HepG2 (cell line): Measurements from ENCODE around the gene MFRP. TPM values are rescaled to one million over a fixed set of nuclear protein-coding genes. Genes with fewer than 3 reads are reported as not detected.
A peak's percentile ranks its signal among the peaks of the same experiment; 100 is the strongest.

Experiments
- HDAC1 ChIP-seq: sonication (generic); formaldehyde crosslinking; IDR thresholded peaks from 2 replicates; pipeline ENCODE4 v1.5.1; 2020; ENCODE audit warnings: mild to moderate bottlenecking, missing genetic modification reagents
- MED13 ChIP-seq: sonication (generic); formaldehyde crosslinking; IDR thresholded peaks from 2 replicates; pipeline ENCODE4 v1.5.0; 2020; ENCODE audit warnings: missing genetic modification reagents
- TOE1 ChIP-seq: sonication (generic); formaldehyde crosslinking; IDR thresholded peaks from 2 replicates; pipeline ENCODE4 v1.4.0; 2020; ENCODE audit warnings: mild to moderate bottlenecking, missing genetic modification reagents
- ZKSCAN8 ChIP-seq: IDR thresholded peaks from 2 replicates; pipeline ENCODE4 v1.6.1; 2016; ENCODE audit warnings: borderline replicate concordance, missing genetic modification reagents, missing compliant biosample characterization
- ZNF256 ChIP-seq: sonication (generic); formaldehyde crosslinking; conservative IDR thresholded peaks from 2 replicates; pipeline ENCODE4 v1.4.0; 2020; ENCODE audit warnings: missing genetic modification reagents
- ZNF878 ChIP-seq: sonication (generic); formaldehyde crosslinking; IDR thresholded peaks from 2 replicates; pipeline ENCODE4 v1.8.1; 2023; ENCODE audit warnings: mild to moderate bottlenecking, missing genetic modification reagents, moderate library complexity
- polyA plus RNA-seq, 8 experiments: library from polyadenylated mRNA; depleted of rRNA in 3 of 8; stranded (reverse) in 7 of 8; unstranded in 1 of 8; fragments of >200 nt; fragmentation: Illumina TruSeq in 4 of 8; extraction: Trizol in 4 of 8; gene quantifications; 2 replicates each; pipeline versions ENCODE4 v1.2.1 to v1.2.3, GENCODE V29; 2011 to 2016; ENCODE audit warnings: low read depth in 4 of 8, missing spikeins in 1 of 8, mixed read lengths in 1 of 8; ENCODE audit not compliant: insufficient read depth in 1 of 8
- total RNA-seq, 5 experiments: library from RNA; depleted of rRNA; stranded (reverse); fragments of >200 nt; fragmentation: Illumina TruSeq; extraction: Trizol; gene quantifications; 2 replicates each; pipeline ENCODE4 v1.2.3, GENCODE V29; 2016; ENCODE audit warnings: low read depth in 1 of 5
- TF ChIP-seq, protein P1 (sequence below): sonication (generic); formaldehyde crosslinking; IDR thresholded peaks from 2 replicates; pipeline ENCODE4 v1.4.0; 2020; ENCODE audit warnings: mild to moderate bottlenecking, missing genetic modification reagents
- TF ChIP-seq, protein P2 (sequence below): sonication (generic); formaldehyde crosslinking; IDR thresholded peaks from 2 replicates; pipeline ENCODE4 v1.5.0; 2020; ENCODE audit warnings: missing genetic modification reagents, mild to moderate bottlenecking, borderline replicate concordance
- TF ChIP-seq, protein P3 (sequence below): sonication (generic); formaldehyde crosslinking; IDR thresholded peaks from 2 replicates; pipeline ENCODE4 v1.5.0; 2020; ENCODE audit warnings: mild to moderate bottlenecking, missing genetic modification reagents, borderline replicate concordance

The MFRP gene
- total and polyA plus RNA-seq, 2 of the 13 experiments (the other 11 are each of a cell fraction or from before 2014, with no cell fraction given): not detected

DNA sequence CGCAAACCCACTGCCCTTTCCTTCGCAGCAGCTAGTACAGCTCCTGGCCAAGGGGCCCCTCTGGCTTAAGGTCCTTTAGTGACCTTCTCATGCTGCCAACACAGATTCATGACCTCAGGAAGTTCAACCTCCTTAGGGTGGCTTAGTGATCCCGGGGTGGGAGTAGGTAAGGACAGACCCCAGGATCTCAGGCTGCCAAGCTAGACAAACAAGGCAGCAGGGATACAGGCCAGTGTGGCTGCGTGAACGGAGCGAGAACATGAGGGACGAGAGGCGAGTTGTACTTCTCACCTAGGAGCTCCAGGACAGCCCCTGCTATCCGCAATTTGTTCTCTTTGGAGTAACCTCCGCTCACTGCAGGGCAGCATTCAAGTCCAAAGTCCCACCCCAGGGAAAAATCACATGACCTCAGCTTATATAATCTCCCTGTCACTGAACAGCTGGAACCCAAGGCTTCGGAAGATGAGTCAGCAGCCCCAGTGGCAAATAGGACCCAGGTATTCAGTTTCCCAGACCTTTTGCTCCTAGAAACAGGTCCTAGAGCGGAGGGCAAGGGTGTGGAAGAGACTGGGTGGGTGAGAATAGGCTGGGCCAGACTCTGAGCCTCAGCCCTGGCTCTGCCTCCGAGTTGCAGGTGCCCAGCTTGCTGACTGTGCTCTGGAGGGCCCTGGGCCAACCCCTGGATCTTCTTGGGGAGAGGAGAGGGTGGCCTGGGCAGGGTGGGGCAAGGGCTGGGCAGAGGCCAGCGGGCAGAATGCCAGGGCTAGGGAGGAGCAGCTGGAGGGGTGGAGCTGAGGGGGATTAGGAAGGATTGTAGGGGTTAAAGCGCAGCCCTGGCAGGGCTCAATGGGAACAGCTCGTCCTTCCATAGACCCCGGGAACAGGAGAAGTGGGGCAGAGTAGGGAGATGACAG lies 21.9 kb upstream of the MFRP start (continued):
- TF ChIP-seq, protein P1, sequence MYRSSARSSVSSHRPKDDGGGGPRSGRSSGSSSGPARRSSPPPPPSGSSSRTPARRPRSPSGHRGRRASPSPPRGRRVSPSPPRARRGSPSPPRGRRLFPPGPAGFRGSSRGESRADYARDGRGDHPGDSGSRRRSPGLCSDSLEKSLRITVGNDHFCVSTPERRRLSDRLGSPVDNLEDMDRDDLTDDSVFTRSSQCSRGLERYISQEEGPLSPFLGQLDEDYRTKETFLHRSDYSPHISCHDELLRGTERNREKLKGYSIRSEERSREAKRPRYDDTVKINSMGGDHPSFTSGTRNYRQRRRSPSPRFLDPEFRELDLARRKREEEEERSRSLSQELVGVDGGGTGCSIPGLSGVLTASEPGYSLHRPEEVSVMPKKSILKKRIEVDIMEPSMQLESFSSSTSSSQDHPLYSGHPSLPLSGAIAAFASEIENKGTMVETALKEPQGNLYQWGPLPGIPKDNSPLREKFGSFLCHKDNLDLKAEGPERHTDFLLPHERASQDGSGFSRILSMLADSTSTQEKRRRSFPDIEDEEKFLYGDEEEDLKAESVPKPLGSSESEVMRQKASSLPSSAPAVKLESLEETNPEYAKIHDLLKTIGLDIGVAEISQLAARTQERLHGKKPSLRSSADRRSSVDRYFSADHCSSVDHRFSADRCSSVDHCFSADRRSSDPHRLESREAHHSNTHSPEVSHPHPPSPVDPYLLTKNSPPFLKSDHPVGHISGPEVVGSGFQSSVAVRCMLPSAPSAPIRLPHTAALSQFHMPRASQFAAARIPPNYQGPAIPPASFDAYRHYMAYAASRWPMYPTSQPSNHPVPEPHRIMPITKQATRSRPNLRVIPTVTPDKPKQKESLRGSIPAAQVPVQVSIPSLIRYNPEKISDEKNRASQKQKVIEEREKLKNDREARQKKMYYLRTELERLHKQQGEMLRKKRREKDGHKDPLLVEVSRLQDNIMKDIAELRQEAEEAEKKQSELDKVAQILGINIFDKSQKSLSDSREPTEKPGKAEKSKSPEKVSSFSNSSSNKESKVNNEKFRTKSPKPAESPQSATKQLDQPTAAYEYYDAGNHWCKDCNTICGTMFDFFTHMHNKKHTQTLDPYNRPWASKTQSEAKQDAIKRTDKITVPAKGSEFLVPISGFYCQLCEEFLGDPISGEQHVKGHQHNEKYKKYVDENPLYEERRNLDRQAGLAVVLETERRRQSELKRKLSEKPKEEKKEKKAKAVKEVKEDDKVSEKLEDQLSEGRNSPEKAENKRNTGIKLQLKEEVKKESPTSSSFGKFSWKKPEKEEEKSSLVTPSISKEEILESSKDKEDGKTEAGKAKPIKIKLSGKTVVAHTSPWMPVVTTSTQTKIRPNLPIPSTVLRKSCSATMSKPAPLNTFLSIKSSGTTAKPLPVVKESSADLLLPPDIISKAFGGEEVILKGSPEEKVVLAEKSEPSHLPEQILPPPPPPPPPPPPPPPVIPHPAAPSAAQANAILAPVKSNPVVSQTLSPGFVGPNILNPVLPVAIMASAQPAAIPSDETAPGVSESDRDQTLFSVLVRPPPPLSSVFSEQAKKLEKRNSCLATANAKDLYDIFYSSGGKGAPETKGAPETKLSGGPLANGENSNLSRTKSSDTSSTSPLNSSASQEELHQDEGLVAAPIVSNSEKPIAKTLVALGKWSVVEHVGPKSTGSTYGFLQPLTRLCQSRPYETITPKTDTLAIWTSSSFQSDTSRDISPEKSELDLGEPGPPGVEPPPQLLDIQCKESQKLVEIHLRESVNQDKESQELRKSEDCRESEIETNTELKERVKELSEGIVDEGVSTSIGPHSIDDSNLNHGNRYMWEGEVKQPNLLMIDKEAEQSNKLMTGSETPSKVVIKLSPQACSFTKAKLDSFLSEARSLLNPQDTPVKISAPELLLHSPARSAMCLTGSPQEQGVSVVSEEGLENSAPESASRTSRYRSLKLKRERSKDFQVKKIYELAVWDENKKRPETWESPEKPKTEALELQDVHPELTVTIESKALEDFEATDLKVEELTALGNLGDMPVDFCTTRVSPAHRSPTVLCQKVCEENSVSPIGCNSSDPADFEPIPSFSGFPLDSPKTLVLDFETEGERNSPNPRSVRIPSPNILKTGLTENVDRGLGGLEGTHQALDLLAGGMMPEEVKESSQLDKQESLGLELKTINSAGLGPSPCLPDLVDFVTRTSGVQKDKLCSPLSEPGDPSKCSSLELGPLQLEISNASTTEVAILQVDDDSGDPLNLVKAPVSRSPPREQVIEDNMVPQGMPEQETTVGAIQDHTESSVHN (CRISPR knock-in tag): peak; percentile 86; the same call in 1 of the 2 replicates
- TF ChIP-seq ZKSCAN8 (CRISPR knock-in tag): peak; percentile 87
- peak; percentile 84; the same call in 1 of the 2 replicates for TF ChIP-seq TOE1 (CRISPR knock-in tag)
- TF ChIP-seq, protein P2, sequence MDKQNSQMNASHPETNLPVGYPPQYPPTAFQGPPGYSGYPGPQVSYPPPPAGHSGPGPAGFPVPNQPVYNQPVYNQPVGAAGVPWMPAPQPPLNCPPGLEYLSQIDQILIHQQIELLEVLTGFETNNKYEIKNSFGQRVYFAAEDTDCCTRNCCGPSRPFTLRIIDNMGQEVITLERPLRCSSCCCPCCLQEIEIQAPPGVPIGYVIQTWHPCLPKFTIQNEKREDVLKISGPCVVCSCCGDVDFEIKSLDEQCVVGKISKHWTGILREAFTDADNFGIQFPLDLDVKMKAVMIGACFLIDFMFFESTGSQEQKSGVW: no peak
- TF ChIP-seq HDAC1: peak; percentile 93
- peak; percentile 80; the same call in 1 of the 2 replicates for TF ChIP-seq ZNF878 (CRISPR knock-in tag)
- TF ChIP-seq MED13: peak; percentile 69; the same call in 1 of the 2 replicates
- TF ChIP-seq ZNF256 (CRISPR knock-in tag): no peak
- TF ChIP-seq, protein P3, sequence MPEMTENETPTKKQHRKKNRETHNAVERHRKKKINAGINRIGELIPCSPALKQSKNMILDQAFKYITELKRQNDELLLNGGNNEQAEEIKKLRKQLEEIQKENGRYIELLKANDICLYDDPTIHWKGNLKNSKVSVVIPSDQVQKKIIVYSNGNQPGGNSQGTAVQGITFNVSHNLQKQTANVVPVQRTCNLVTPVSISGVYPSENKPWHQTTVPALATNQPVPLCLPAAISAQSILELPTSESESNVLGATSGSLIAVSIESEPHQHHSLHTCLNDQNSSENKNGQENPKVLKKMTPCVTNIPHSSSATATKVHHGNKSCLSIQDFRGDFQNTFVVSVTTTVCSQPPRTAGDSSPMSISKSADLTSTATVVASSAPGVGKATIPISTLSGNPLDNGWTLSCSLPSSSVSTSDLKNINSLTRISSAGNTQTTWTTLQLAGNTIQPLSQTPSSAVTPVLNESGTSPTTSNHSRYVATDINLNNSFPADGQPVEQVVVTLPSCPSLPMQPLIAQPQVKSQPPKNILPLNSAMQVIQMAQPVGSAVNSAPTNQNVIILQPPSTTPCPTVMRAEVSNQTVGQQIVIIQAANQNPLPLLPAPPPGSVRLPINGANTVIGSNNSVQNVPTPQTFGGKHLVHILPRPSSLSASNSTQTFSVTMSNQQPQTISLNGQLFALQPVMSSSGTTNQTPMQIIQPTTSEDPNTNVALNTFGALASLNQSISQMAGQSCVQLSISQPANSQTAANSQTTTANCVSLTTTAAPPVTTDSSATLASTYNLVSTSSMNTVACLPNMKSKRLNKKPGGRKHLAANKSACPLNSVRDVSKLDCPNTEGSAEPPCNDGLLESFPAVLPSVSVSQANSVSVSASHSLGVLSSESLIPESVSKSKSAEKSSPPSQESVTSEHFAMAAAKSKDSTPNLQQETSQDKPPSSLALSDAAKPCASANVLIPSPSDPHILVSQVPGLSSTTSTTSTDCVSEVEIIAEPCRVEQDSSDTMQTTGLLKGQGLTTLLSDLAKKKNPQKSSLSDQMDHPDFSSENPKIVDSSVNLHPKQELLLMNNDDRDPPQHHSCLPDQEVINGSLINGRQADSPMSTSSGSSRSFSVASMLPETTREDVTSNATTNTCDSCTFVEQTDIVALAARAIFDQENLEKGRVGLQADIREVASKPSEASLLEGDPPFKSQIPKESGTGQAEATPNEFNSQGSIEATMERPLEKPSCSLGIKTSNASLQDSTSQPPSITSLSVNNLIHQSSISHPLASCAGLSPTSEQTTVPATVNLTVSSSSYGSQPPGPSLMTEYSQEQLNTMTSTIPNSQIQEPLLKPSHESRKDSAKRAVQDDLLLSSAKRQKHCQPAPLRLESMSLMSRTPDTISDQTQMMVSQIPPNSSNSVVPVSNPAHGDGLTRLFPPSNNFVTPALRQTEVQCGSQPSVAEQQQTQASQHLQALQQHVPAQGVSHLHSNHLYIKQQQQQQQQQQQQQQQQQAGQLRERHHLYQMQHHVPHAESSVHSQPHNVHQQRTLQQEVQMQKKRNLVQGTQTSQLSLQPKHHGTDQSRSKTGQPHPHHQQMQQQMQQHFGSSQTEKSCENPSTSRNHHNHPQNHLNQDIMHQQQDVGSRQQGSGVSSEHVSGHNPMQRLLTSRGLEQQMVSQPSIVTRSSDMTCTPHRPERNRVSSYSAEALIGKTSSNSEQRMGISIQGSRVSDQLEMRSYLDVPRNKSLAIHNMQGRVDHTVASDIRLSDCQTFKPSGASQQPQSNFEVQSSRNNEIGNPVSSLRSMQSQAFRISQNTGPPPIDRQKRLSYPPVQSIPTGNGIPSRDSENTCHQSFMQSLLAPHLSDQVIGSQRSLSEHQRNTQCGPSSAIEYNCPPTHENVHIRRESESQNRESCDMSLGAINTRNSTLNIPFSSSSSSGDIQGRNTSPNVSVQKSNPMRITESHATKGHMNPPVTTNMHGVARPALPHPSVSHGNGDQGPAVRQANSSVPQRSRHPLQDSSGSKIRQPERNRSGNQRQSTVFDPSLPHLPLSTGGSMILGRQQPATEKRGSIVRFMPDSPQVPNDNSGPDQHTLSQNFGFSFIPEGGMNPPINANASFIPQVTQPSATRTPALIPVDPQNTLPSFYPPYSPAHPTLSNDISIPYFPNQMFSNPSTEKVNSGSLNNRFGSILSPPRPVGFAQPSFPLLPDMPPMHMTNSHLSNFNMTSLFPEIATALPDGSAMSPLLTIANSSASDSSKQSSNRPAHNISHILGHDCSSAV (CRISPR knock-in tag): no peak
